CD14-positive monocyte (primary cell): Measurements from ENCODE around the gene EXOC4. TPM values are rescaled to one million over a fixed set of nuclear protein-coding genes. Genes with fewer than 3 reads are reported as not detected.

Experiments used
- DNase-seq, 3 donors: peaks; one replicate each; pipeline ENCODE4 v3.0.0-alpha.2; 2011 to 2022
- H2AFZ ChIP-seq: 2 replicates; pipeline ENCODE4 v1.6.0; 2012; ENCODE audit warnings: mild to moderate bottlenecking, low read depth, low read length, inconsistent platforms; ENCODE audit not compliant: insufficient read depth, poor library complexity, severe bottlenecking
- H3K27ac ChIP-seq, 2 donors: 1 replicate in 1 of 2; 2 replicates in 1 of 2; pipeline ENCODE4 v1.5.1; 2012 to 2013; ENCODE audit warnings: low read length in 2 of 2, control low read depth in 1 of 2, inconsistent platforms in 1 of 2, low read depth in 1 of 2, mild to moderate bottlenecking in 1 of 2
- H3K27me3 ChIP-seq, 2 donors: one replicate each; pipeline versions ENCODE4 v1.6.0 to v1.6.1; 2011 to 2013; ENCODE audit warnings: low read length in 2 of 2; ENCODE audit not compliant: control insufficient read depth in 2 of 2, insufficient read depth in 2 of 2
- H3K36me3 ChIP-seq, 2 donors: replicated peaks in 1 of 2; 1 replicate in 1 of 2; 2 replicates in 1 of 2; pipeline versions ENCODE4 v1.5.1 to v1.6.1; 2012 to 2013; ENCODE audit warnings: low read length in 2 of 2, control low read depth in 1 of 2, inconsistent platforms in 1 of 2, mild to moderate bottlenecking in 1 of 2; ENCODE audit not compliant: insufficient read depth in 2 of 2, control insufficient read depth in 1 of 2
- H3K4me1 ChIP-seq, 2 donors: 1 replicate in 1 of 2; 2 replicates in 1 of 2; pipeline versions ENCODE4 v1.5.1 to v1.6.1; 2012 to 2013; ENCODE audit warnings: low read length in 2 of 2, control low read depth in 1 of 2, inconsistent platforms in 1 of 2, mild to moderate bottlenecking in 1 of 2, moderate library complexity in 1 of 2; ENCODE audit not compliant: insufficient read depth in 2 of 2, control insufficient read depth in 1 of 2
- H3K4me2 ChIP-seq: replicated peaks from 2 replicates; pipeline ENCODE3; 2012; ENCODE audit warnings: low read length, moderate library complexity, mild to moderate bottlenecking; ENCODE audit not compliant: poor library complexity, severe bottlenecking; ENCODE audit errors: extremely low read depth
- H3K4me3 ChIP-seq, 3 experiments: fragments of 200-600 bp in 1 of 3; sonication (generic) in 1 of 3; replicated peaks in 1 of 3; 1 replicate in 2 of 3; 2 replicates in 1 of 3; pipeline ENCODE4 v1.5.1; 2011 to 2013; ENCODE audit warnings: low read length in 3 of 3, mild to moderate bottlenecking in 3 of 3, control low read depth in 2 of 3, low read depth in 2 of 3, inconsistent platforms in 1 of 3, moderate library complexity in 1 of 3
- H3K79me2 ChIP-seq: 2 replicates; pipeline ENCODE4 v1.6.0; 2012; ENCODE audit warnings: mild to moderate bottlenecking, control low read depth, inconsistent platforms, low read length, moderate library complexity; ENCODE audit not compliant: insufficient read depth
- H3K9ac ChIP-seq: 2 replicates; pipeline ENCODE4 v1.6.0; 2017; ENCODE audit warnings: low read length, mild to moderate bottlenecking; ENCODE audit not compliant: insufficient read depth, poor library complexity, severe bottlenecking
- H3K9me3 ChIP-seq, 2 donors: replicated peaks in 1 of 2; 1 replicate in 1 of 2; 2 replicates in 1 of 2; pipeline versions ENCODE4 v1.5.1 to v1.6.1; 2012 to 2013; ENCODE audit warnings: low read length in 2 of 2, control low read depth in 1 of 2; ENCODE audit not compliant: control insufficient read depth in 1 of 2, insufficient read depth in 1 of 2
- H4K20me1 ChIP-seq: 2 replicates; pipeline ENCODE4 v1.6.0; 2012; ENCODE audit warnings: mild to moderate bottlenecking, low read length, control low read depth, moderate library complexity; ENCODE audit not compliant: insufficient read depth
- H3K27ac Mint-ChIP-seq, 7 donors: one replicate each; pipeline ENCODE4 v1.8.0; 2020; ENCODE audit warnings: mild to moderate bottlenecking in 7 of 7, mixed read lengths in 7 of 7, moderate library complexity in 6 of 7, inconsistent platforms in 2 of 7
- H3K27me3 Mint-ChIP-seq, 3 donors: one replicate each; pipeline ENCODE4 v1.8.0; 2021 to 2022; ENCODE audit warnings: low read depth in 3 of 3, mild to moderate bottlenecking in 3 of 3, mixed read lengths in 3 of 3, moderate library complexity in 3 of 3, inconsistent platforms in 1 of 3
- H3K36me3 Mint-ChIP-seq, 2 donors: one replicate each; pipeline ENCODE4 v1.8.0; 2020; ENCODE audit warnings: mixed read lengths in 2 of 2, inconsistent platforms in 1 of 2, mild to moderate bottlenecking in 1 of 2
- H3K4me1 Mint-ChIP-seq: one replicate; pipeline ENCODE4 v1.8.0; 2020; ENCODE audit warnings: mild to moderate bottlenecking, mixed read lengths
- H3K4me3 Mint-ChIP-seq, 2 donors: one replicate each; pipeline ENCODE4 v1.8.0; 2020; ENCODE audit warnings: mild to moderate bottlenecking in 2 of 2, mixed read lengths in 2 of 2, moderate library complexity in 1 of 2
- H3K9me3 Mint-ChIP-seq, 7 donors: one replicate each; pipeline ENCODE4 v1.8.0; 2020 to 2022; ENCODE audit warnings: mixed read lengths in 7 of 7, mild to moderate bottlenecking in 6 of 7, moderate library complexity in 6 of 7, inconsistent platforms in 2 of 7
- WGBS: methylation state at CpG from one replicate; pipeline ENCODE4 v1.1.5; 2013; ENCODE audit warnings: missing lambda C conversion rate; ENCODE audit not compliant: insufficient coverage; 5-methylcytosine and 5-hydroxymethylcytosine counted together
- intact Hi-C, 2 donors: fragments of 100-400 bp; cut with micrococcal nuclease; formaldehyde crosslinking; loops; one replicate each; pipeline versions ENCODE4 v1.15.0 to v1.15.1; 2023
- polyA plus RNA-seq, 3 donors: library from polyadenylated mRNA; depleted of rRNA in 1 of 3; unstranded in 2 of 3; stranded (reverse) in 1 of 3; fragments of 300-500 nt in 2 of 3; fragments of >200 nt in 1 of 3; fragmentation: Illumina TruSeq in 2 of 3; gene quantifications; 1 replicate in 2 of 3; 2 replicates in 1 of 3; pipeline ENCODE4 v1.2.3, GENCODE V29; 2012 to 2021
- TF ChIP-seq, protein P1 (sequence below): fragments of 200-600 bp; IDR thresholded peaks from one replicate; pipeline ENCODE4 v1.8.0; 2022; ENCODE audit warnings: antibody characterized with exemption, mild to moderate bottlenecking

Gene EXOC4
- polyA plus RNA-seq, 3 donors = 20.6 to 22.3 (median 22.3) TPM

DNA sequence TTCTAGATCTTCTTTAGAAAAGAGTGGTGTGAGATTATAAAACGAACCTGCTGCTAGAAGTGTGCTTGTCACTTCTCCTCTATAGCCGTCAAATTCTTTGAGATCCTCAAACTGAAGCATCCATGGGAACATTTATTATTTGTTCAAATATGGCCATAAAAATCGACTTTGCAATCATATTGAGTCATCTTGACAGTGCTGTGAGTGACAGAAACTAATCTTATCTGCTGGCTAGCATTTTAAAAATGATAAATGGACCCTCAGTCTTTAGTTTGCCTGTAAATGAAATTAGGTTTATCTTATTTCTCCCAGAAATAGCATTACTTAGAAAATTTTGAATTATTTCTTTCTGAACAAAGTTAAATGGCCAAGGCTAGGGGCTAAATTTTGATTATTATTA lies 290.8 kb downstream of the EXOC4 start:
- intact Hi-C loops = no loop called here
- H3K4me2 ChIP-seq = no peak overlapping the region
- Mint-ChIP-seq H3K4me3 (no peak overlapping the region), H3K27ac (peak overlapping the region in 1 of 7 donors; percentile 13), H3K36me3 (peaks cover 0 to 2% of the 10 kb centered on the region in 2 donors), H3K9me3 (no peaks in the 10 kb centered on the region), H3K4me1 (peaks cover 18% of the 10 kb centered on the region), H3K27me3 (no peaks in the 10 kb centered on the region)
- peaks cover 0 to 8% of the 10 kb centered on the region in 2 donors for H3K4me1 ChIP-seq
- H3K27ac ChIP-seq = no peak overlapping the region
- no peaks in the 10 kb centered on the region for H3K79me2 ChIP-seq
- TF ChIP-seq, protein P1, sequence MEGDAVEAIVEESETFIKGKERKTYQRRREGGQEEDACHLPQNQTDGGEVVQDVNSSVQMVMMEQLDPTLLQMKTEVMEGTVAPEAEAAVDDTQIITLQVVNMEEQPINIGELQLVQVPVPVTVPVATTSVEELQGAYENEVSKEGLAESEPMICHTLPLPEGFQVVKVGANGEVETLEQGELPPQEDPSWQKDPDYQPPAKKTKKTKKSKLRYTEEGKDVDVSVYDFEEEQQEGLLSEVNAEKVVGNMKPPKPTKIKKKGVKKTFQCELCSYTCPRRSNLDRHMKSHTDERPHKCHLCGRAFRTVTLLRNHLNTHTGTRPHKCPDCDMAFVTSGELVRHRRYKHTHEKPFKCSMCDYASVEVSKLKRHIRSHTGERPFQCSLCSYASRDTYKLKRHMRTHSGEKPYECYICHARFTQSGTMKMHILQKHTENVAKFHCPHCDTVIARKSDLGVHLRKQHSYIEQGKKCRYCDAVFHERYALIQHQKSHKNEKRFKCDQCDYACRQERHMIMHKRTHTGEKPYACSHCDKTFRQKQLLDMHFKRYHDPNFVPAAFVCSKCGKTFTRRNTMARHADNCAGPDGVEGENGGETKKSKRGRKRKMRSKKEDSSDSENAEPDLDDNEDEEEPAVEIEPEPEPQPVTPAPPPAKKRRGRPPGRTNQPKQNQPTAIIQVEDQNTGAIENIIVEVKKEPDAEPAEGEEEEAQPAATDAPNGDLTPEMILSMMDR = no peak
- no peaks in the 10 kb centered on the region for H3K9me3 ChIP-seq
- no peak for DNase-seq
- no peak overlapping the region for H2AFZ ChIP-seq
- WGBS = no CpG with 5 or more reads among the region's 3 CpGs
- no peaks in the 10 kb centered on the region for H4K20me1 ChIP-seq
- no peaks in the 10 kb centered on the region for H3K27me3 ChIP-seq
- no peaks in the 10 kb centered on the region for H3K36me3 ChIP-seq
- no peak overlapping the region for H3K9ac ChIP-seq
- H3K4me3 ChIP-seq = no peak overlapping the region

DNA sequence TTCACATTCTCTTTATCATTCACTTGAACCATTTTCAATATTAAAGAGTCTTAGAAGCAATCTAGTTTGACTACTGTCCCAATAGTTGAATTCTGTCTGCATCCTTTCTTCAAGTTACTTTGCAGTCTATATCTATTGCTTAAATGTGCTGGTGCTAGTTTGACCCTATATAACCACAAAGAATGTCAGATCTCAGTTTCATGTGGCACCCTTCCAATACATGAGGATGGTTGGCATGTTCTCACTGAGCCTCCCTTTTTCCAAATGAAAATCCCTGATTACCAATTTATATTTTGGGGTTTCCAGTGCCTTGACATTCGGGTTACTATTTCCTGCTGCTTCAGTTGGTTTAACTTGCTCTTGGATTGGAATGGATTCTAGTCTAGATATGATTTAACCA lies 292.7 kb downstream of the EXOC4 start:
- no peak overlapping the region for H3K27ac ChIP-seq
- no peak overlapping the region for H3K4me3 ChIP-seq
- Mint-ChIP-seq H3K4me1 (peaks cover 3% of the 10 kb centered on the region), H3K36me3 (peaks cover 0 to 2% of the 10 kb centered on the region in 2 donors), H3K27me3 (no peaks in the 10 kb centered on the region), H3K27ac (no peak overlapping the region), H3K4me3 (no peak overlapping the region), H3K9me3 (no peaks in the 10 kb centered on the region)
- no peaks in the 10 kb centered on the region for H3K9me3 ChIP-seq
- WGBS = no CpG with 5 or more reads among the region's 1 CpG
- no peaks in the 10 kb centered on the region for H4K20me1 ChIP-seq
- TF ChIP-seq, protein P1 = no peak
- H3K79me2 ChIP-seq = no peaks in the 10 kb centered on the region
- intact Hi-C loops = no loop called here
- H3K9ac ChIP-seq = no peak overlapping the region
- no peak overlapping the region for H2AFZ ChIP-seq
- H3K27me3 ChIP-seq = no peaks in the 10 kb centered on the region
- DNase-seq = no peak
- no peak overlapping the region for H3K4me2 ChIP-seq
- no peaks in the 10 kb centered on the region for H3K4me1 ChIP-seq
- no peaks in the 10 kb centered on the region for H3K36me3 ChIP-seq
